ENCODE data around the gene CDK5RAP1. TPM values are rescaled to one million over a fixed set of nuclear protein-coding genes. Genes with fewer than 3 reads are reported as not detected.

CDK5RAP1 gene
- total and polyA plus RNA-seq, 9 of the 15 experiments (the other 6 are each of a cell fraction or from before 2014, with no cell fraction given), result 41.6 to 127 (median 58.3) TPM

DNA sequence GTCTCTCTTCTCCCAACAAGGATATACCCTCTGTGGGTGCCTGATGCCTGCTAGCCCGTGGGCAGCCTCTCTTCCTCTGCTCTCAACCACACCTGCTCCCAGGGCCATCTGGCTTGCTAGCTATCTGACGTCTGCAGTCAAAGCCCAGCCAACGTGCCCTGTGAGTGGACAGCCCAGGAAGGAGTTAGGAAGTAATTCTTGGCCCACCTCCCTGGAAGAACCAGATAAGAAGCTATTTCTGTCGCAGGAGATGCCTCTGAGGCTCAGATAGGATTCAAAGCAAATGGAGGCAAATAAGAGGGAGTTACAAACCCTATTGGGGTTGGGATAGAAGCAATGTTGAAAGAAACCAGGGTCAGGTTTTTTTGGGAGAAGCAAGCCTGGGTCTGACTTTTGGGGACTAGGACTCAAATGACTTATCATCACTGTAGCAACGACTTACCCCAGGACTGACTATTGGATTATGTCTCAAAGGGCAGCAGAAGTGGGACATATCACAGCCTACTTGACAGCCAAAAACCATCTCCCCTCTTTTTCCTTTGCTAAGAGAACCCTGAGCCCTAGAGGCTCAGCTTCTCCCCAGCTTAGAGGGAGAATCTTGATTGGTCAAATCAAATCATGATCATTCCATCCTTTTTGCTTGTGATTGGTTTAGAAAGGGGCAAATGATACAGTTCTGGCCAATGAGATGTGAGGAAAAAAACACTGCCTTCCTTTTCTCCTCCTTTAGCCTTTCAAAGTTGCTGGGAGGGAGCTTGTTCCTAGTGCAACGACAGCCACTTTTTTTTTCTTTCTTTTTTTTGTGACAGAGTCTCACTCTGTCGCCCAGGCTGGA, 18.0 kb upstream of the CDK5RAP1 start (continued):
- TF ChIP-seq, protein P1, sequence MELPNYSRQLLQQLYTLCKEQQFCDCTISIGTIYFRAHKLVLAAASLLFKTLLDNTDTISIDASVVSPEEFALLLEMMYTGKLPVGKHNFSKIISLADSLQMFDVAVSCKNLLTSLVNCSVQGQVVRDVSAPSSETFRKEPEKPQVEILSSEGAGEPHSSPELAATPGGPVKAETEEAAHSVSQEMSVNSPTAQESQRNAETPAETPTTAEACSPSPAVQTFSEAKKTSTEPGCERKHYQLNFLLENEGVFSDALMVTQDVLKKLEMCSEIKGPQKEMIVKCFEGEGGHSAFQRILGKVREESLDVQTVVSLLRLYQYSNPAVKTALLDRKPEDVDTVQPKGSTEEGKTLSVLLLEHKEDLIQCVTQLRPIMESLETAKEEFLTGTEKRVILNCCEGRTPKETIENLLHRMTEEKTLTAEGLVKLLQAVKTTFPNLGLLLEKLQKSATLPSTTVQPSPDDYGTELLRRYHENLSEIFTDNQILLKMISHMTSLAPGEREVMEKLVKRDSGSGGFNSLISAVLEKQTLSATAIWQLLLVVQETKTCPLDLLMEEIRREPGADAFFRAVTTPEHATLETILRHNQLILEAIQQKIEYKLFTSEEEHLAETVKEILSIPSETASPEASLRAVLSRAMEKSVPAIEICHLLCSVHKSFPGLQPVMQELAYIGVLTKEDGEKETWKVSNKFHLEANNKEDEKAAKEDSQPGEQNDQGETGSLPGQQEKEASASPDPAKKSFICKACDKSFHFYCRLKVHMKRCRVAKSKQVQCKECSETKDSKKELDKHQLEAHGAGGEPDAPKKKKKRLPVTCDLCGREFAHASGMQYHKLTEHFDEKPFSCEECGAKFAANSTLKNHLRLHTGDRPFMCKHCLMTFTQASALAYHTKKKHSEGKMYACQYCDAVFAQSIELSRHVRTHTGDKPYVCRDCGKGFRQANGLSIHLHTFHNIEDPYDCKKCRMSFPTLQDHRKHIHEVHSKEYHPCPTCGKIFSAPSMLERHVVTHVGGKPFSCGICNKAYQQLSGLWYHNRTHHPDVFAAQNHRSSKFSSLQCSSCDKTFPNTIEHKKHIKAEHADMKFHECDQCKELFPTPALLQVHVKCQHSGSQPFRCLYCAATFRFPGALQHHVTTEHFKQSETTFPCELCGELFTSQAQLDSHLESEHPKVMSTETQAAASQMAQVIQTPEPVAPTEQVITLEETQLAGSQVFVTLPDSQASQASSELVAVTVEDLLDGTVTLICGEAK (IDR thresholded peaks at IDR 0.05), result 0 out of 2 replicates have a peak, but pooled peaks have one; percentile 9
- TF ChIP-seq, protein P1 (CRISPR knock-in tag; IDR thresholded peaks at IDR 0.05), result no peak
- TF ChIP-seq EP300 (IDR thresholded peaks at IDR 0.05; ENCODE audit: low read length), result peak; percentile 90
- TF ChIP-seq, protein P2, sequence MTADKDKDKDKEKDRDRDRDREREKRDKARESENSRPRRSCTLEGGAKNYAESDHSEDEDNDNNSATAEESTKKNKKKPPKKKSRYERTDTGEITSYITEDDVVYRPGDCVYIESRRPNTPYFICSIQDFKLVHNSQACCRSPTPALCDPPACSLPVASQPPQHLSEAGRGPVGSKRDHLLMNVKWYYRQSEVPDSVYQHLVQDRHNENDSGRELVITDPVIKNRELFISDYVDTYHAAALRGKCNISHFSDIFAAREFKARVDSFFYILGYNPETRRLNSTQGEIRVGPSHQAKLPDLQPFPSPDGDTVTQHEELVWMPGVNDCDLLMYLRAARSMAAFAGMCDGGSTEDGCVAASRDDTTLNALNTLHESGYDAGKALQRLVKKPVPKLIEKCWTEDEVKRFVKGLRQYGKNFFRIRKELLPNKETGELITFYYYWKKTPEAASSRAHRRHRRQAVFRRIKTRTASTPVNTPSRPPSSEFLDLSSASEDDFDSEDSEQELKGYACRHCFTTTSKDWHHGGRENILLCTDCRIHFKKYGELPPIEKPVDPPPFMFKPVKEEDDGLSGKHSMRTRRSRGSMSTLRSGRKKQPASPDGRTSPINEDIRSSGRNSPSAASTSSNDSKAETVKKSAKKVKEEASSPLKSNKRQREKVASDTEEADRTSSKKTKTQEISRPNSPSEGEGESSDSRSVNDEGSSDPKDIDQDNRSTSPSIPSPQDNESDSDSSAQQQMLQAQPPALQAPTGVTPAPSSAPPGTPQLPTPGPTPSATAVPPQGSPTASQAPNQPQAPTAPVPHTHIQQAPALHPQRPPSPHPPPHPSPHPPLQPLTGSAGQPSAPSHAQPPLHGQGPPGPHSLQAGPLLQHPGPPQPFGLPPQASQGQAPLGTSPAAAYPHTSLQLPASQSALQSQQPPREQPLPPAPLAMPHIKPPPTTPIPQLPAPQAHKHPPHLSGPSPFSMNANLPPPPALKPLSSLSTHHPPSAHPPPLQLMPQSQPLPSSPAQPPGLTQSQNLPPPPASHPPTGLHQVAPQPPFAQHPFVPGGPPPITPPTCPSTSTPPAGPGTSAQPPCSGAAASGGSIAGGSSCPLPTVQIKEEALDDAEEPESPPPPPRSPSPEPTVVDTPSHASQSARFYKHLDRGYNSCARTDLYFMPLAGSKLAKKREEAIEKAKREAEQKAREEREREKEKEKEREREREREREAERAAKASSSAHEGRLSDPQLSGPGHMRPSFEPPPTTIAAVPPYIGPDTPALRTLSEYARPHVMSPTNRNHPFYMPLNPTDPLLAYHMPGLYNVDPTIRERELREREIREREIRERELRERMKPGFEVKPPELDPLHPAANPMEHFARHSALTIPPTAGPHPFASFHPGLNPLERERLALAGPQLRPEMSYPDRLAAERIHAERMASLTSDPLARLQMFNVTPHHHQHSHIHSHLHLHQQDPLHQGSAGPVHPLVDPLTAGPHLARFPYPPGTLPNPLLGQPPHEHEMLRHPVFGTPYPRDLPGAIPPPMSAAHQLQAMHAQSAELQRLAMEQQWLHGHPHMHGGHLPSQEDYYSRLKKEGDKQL (CRISPR knock-in tag; IDR thresholded peaks at IDR 0.05; ENCODE audit: borderline replicate concordance), result no peak
- TF ChIP-seq SRF (CRISPR knock-in tag; IDR thresholded peaks at IDR 0.05), result peak in 1 of 2 experiments; percentile 92; a peak in 2 of 4 replicates
- TF ChIP-seq, protein P3, sequence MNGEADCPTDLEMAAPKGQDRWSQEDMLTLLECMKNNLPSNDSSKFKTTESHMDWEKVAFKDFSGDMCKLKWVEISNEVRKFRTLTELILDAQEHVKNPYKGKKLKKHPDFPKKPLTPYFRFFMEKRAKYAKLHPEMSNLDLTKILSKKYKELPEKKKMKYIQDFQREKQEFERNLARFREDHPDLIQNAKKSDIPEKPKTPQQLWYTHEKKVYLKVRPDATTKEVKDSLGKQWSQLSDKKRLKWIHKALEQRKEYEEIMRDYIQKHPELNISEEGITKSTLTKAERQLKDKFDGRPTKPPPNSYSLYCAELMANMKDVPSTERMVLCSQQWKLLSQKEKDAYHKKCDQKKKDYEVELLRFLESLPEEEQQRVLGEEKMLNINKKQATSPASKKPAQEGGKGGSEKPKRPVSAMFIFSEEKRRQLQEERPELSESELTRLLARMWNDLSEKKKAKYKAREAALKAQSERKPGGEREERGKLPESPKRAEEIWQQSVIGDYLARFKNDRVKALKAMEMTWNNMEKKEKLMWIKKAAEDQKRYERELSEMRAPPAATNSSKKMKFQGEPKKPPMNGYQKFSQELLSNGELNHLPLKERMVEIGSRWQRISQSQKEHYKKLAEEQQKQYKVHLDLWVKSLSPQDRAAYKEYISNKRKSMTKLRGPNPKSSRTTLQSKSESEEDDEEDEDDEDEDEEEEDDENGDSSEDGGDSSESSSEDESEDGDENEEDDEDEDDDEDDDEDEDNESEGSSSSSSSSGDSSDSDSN (IDR thresholded peaks at IDR 0.05; ENCODE audit: borderline replicate concordance in 1 of 2, low read depth in 2 of 2, low read length in 2 of 2), result peak in 1 of 2 experiments; percentile 68; a peak in 1 of 4 replicates
- peak; percentile 95 for TF ChIP-seq GATA2 (CRISPR knock-in tag; IDR thresholded peaks at IDR 0.05)
